Neuronal stem cell (in vitro differentiated cells): ENCODE measurements around the gene ROM1.
"Not testable (repeated sequence)": the region's sequence is repeated elsewhere in the genome, so short reads cannot be mapped to it uniquely, and the experiment has no call there.

Experiments
- DNase-seq: peaks from one replicate; pipeline ENCODE4 v3.0.0-alpha.2; 2013; ENCODE audit warnings: low spot score
- H2AFZ ChIP-seq: one replicate; pipeline ENCODE4 v1.6.1; 2013; ENCODE audit warnings: mild to moderate bottlenecking, low read length, inconsistent platforms
- H2AK5ac ChIP-seq: 2 replicates; pipeline ENCODE4 v1.6.1; 2013; ENCODE audit warnings: low read depth, mild to moderate bottlenecking, inconsistent platforms, low read length, moderate library complexity, mixed read lengths
- H2BK120ac ChIP-seq: 2 replicates; pipeline ENCODE4 v1.6.1; 2013; ENCODE audit warnings: low read depth, mild to moderate bottlenecking, inconsistent platforms, low read length, moderate library complexity, mixed read lengths
- H2BK12ac ChIP-seq: one replicate; pipeline ENCODE4 v1.6.1; 2013; ENCODE audit warnings: low read length, inconsistent platforms
- H2BK15ac ChIP-seq: 2 replicates; pipeline ENCODE4 v1.6.1; 2013; ENCODE audit warnings: mild to moderate bottlenecking, low read length, inconsistent platforms, mixed read lengths
- H2BK5ac ChIP-seq: one replicate; pipeline ENCODE4 v1.6.1; 2013; ENCODE audit warnings: inconsistent platforms, mild to moderate bottlenecking, low read length, moderate library complexity
- H3K14ac ChIP-seq: one replicate; pipeline ENCODE4 v1.6.1; 2013; ENCODE audit warnings: low read length, inconsistent platforms
- H3K18ac ChIP-seq: 2 replicates; pipeline ENCODE4 v1.6.1; 2013; ENCODE audit warnings: low read length, inconsistent platforms
- H3K23ac ChIP-seq: 2 replicates; pipeline ENCODE4 v1.6.1; 2013; ENCODE audit warnings: low read depth, mild to moderate bottlenecking, mixed read lengths, low read length, inconsistent platforms; ENCODE audit not compliant: poor library complexity
- H3K27ac ChIP-seq: replicated peaks from 3 replicates; pipeline ENCODE4 v1.5.1; 2013; ENCODE audit warnings: low read length, inconsistent platforms
- H3K27me3 ChIP-seq, 3 experiments: 2 replicates each; pipeline ENCODE4 v1.6.1; 2013; ENCODE audit warnings: low read length in 3 of 3, mild to moderate bottlenecking in 2 of 3, inconsistent platforms in 1 of 3, low read depth in 1 of 3, mixed read lengths in 1 of 3, moderate library complexity in 1 of 3; ENCODE audit not compliant: control insufficient read depth in 3 of 3, insufficient read depth in 3 of 3
- H3K36me3 ChIP-seq, 2 donors: replicated peaks in 1 of 2; 2 replicates each; pipeline ENCODE4 v1.6.1; 2013; ENCODE audit warnings: low read length in 2 of 2; ENCODE audit not compliant: control insufficient read depth in 2 of 2, insufficient read depth in 2 of 2
- H3K4ac ChIP-seq: 2 replicates; pipeline ENCODE4 v1.6.1; 2013; ENCODE audit warnings: inconsistent platforms, mild to moderate bottlenecking, low read length, moderate library complexity
- H3K4me1 ChIP-seq, 2 donors: 1 replicate in 1 of 2; 2 replicates in 1 of 2; pipeline ENCODE4 v1.6.1; 2013; ENCODE audit warnings: low read length in 2 of 2, low read depth in 1 of 2; ENCODE audit not compliant: control insufficient read depth in 2 of 2, insufficient read depth in 1 of 2
- H3K4me2 ChIP-seq: one replicate; pipeline ENCODE4 v1.6.1; 2013; ENCODE audit warnings: mild to moderate bottlenecking, low read length, inconsistent platforms; ENCODE audit not compliant: insufficient read depth, poor library complexity, severe bottlenecking
- H3K4me3 ChIP-seq, 2 donors: 2 replicates each; pipeline ENCODE4 v1.5.1; 2013; ENCODE audit warnings: low read length in 2 of 2, mild to moderate bottlenecking in 2 of 2, inconsistent platforms in 1 of 2, moderate library complexity in 1 of 2
- H3K79me1 ChIP-seq: one replicate; pipeline ENCODE4 v1.6.1; 2013; ENCODE audit warnings: low read depth, mild to moderate bottlenecking, inconsistent platforms, low read length, moderate library complexity
- H3K9ac ChIP-seq: one replicate; pipeline ENCODE4 v1.6.1; 2013; ENCODE audit warnings: mild to moderate bottlenecking, low read depth, low read length, inconsistent platforms; ENCODE audit not compliant: poor library complexity
- H3K9me3 ChIP-seq, 2 donors: replicated peaks in 1 of 2; 2 replicates each; pipeline versions ENCODE3 to v1.6.1; 2013; ENCODE audit warnings: low read length in 2 of 2, mild to moderate bottlenecking in 2 of 2, inconsistent platforms in 1 of 2, low read depth in 1 of 2, mixed read lengths in 1 of 2, moderate library complexity in 1 of 2; ENCODE audit not compliant: control insufficient read depth in 2 of 2, insufficient read depth in 1 of 2
- H4K8ac ChIP-seq: one replicate; pipeline ENCODE4 v1.6.1; 2013; ENCODE audit warnings: low read depth, mild to moderate bottlenecking, inconsistent platforms, low read length, moderate library complexity
- H4K91ac ChIP-seq: one replicate; pipeline ENCODE4 v1.6.1; 2013; ENCODE audit warnings: low read length, low read depth, mild to moderate bottlenecking, inconsistent platforms; ENCODE audit not compliant: poor library complexity
- WGBS, 2 donors: extraction: QIAGEN DNeasy Blood & Tissue Kit; methylation state at CpG; one replicate each; pipeline ENCODE4 v1.1.7; 2013; ENCODE audit warnings: missing lambda C conversion rate in 2 of 2, mixed read lengths in 1 of 2; ENCODE audit not compliant: insufficient read length in 2 of 2, insufficient replicate concordance in 1 of 2; ENCODE audit errors: extremely low coverage in 2 of 2; 5-methylcytosine and 5-hydroxymethylcytosine counted together

ROM1 gene

GRCh38 chr11:62613291-62613778 lies 278 bp downstream of the ROM1 start:
- peak overlapping the region; percentile 78 for H3K4ac ChIP-seq
- peak overlapping the region; percentile 76 for H2AK5ac ChIP-seq
- H4K8ac ChIP-seq, result no peak overlapping the region
- peaks cover 8 to 28% of the 10 kb centered on the region in 2 donors for H3K36me3 ChIP-seq
- H2AFZ ChIP-seq, result peak overlapping the region; percentile 89
- H2BK15ac ChIP-seq, result peak overlapping the region; percentile 91
- WGBS, 2 donors, result no CpG with 5 or more reads among the region's 15 CpGs
- peak overlapping the region; percentile 89 for H2BK5ac ChIP-seq
- H3K4me3 ChIP-seq, result peak overlapping the region; percentile 27 to 57
- H3K23ac ChIP-seq, result peak overlapping the region; percentile 87
- peaks cover 3% of the 10 kb centered on the region for H3K79me1 ChIP-seq
- H2BK120ac ChIP-seq, result no peak overlapping the region
- H3K14ac ChIP-seq, result peak overlapping the region; percentile 77
- peak overlapping the region; percentile 54 for H3K27ac ChIP-seq
- no peaks in the 10 kb centered on the region for H3K27me3 ChIP-seq
- H3K4me1 ChIP-seq, result peaks cover 8 to 15% of the 10 kb centered on the region in 2 donors
- DNase-seq, result no peak
- H3K4me2 ChIP-seq, result no peak overlapping the region
- no peak overlapping the region for H4K91ac ChIP-seq
- peaks cover 0 to 2% of the 10 kb centered on the region in 2 donors for H3K9me3 ChIP-seq
- peak overlapping the region; percentile 8 for H2BK12ac ChIP-seq
- peak overlapping the region; percentile 94 for H3K18ac ChIP-seq
- peak overlapping the region; percentile 46 for H3K9ac ChIP-seq

- Histone ChIP-seq H2BK12ac (no peak overlapping the region), H3K23ac (no peak overlapping the region), H3K79me1 (peaks cover 3% of the 10 kb centered on the region), H3K18ac (no peak overlapping the region), H4K91ac (no peak overlapping the region), H3K4me2 (no peak overlapping the region), H3K9ac (no peak overlapping the region), H2BK15ac (no peak overlapping the region), H3K4me3 (no peak overlapping the region), H3K14ac (no peak overlapping the region), H3K27me3 (no peaks in the 10 kb centered on the region), H4K8ac (no peak overlapping the region), H2AK5ac (no peak overlapping the region), H3K4ac (no peak overlapping the region), H3K4me1 (peaks cover 8 to 15% of the 10 kb centered on the region in 2 donors), H3K36me3 (peaks cover 8 to 33% of the 10 kb centered on the region in 2 donors), H2BK120ac (no peak overlapping the region), H2AFZ (no peak overlapping the region), H2BK5ac (no peak overlapping the region), H3K9me3 (peaks cover 0 to 2% of the 10 kb centered on the region in 2 donors), H3K27ac (no peak overlapping the region)
- DNase-seq, result no peak
- no CpG with 5 or more reads among the region's 8 CpGs for WGBS, 2 donors
These were observed 1.2 kb downstream of the ROM1 start for GRCh38 chr11:62614275-62614674.

GRCh38 chr11:62615521-62615920 lies 2.5 kb downstream of the ROM1 start:
- H2BK5ac ChIP-seq, result no peak overlapping the region
- H3K4me1 ChIP-seq, result peaks cover 8 to 15% of the 10 kb centered on the region in 2 donors
- H4K8ac ChIP-seq, result no peak overlapping the region
- no peaks in the 10 kb centered on the region for H3K9me3 ChIP-seq
- H3K14ac ChIP-seq, result no peak overlapping the region
- WGBS, 2 donors, result no CpG with 5 or more reads among the region's 7 CpGs
- H3K23ac ChIP-seq, result no peak overlapping the region
- no peak overlapping the region for H3K27ac ChIP-seq
- no peak overlapping the region for H3K4me3 ChIP-seq
- H4K91ac ChIP-seq, result no peak overlapping the region
- no peak overlapping the region for H2AK5ac ChIP-seq
- H3K4me2 ChIP-seq, result no peak overlapping the region
- no peaks in the 10 kb centered on the region for H3K27me3 ChIP-seq
- peaks cover 3% of the 10 kb centered on the region for H3K79me1 ChIP-seq
- no peak overlapping the region for H2BK12ac ChIP-seq
- H3K4ac ChIP-seq, result no peak overlapping the region
- H2AFZ ChIP-seq, result no peak overlapping the region
- H3K9ac ChIP-seq, result peak overlapping the region; percentile 30
- DNase-seq, result no peak
- H3K36me3 ChIP-seq, result peaks cover 8 to 37% of the 10 kb centered on the region in 2 donors
- H2BK15ac ChIP-seq, result no peak overlapping the region
- H2BK120ac ChIP-seq, result no peak overlapping the region
- H3K18ac ChIP-seq, result no peak overlapping the region

- not testable (repeated sequence) for H2AFZ ChIP-seq, H3K23ac ChIP-seq, H2BK120ac ChIP-seq, DNase-seq, H3K18ac ChIP-seq, H3K4ac ChIP-seq, H3K27me3 ChIP-seq, H3K14ac ChIP-seq, H3K9me3 ChIP-seq, H3K4me2 ChIP-seq, H3K4me1 ChIP-seq, H3K27ac ChIP-seq, H2BK12ac ChIP-seq, H2BK15ac ChIP-seq, H4K8ac ChIP-seq, H4K91ac ChIP-seq, H3K9ac ChIP-seq, H3K79me1 ChIP-seq, H2AK5ac ChIP-seq, H3K4me3 ChIP-seq
- Histone ChIP-seq H3K36me3 (peaks cover 8 to 39% of the 10 kb centered on the region in 2 donors), H2BK5ac (peak overlapping the region; percentile 53)
- no CpG with 5 or more reads among the region's 14 CpGs for WGBS, 2 donors
These were observed 3.9 kb downstream of the ROM1 start for GRCh38 chr11:62616957-62617356.
